ENCODE data around the gene SENP1. TPM values are rescaled to one million over a fixed set of nuclear protein-coding genes. Genes with fewer than 3 reads are reported as not detected.

Gene SENP1
- total RNA-seq, 2 donors from 2014 or later = 11.5 to 49.6 TPM

GRCh38 chr12:48045965-48046518, 59.8 kb downstream of the SENP1 start:
- Histone ChIP-seq H3K4me3 (no peak overlapping the region), H3K27me3 (replicated peaks; ENCODE audit: insufficient read depth) (no peaks in the 10 kb centered on the region), H3K4me1 (replicated peaks) (no peaks in the 10 kb centered on the region), H3K9me3 (no peaks in the 10 kb centered on the region), H3K27ac (no peak overlapping the region), H3K36me3 (no peaks in the 10 kb centered on the region)
- intact Hi-C loops (cut with DNase I) = no loop called here
- 87% methylated on average over 2 of the region's 2 CpGs for WGBS
- TF ChIP-seq POLR2A (IDR thresholded peaks at IDR 0.05) (no peak), POLR2AphosphoS5 (IDR thresholded peaks at IDR 0.05) (no peak)
- TF ChIP-seq, protein P1, sequence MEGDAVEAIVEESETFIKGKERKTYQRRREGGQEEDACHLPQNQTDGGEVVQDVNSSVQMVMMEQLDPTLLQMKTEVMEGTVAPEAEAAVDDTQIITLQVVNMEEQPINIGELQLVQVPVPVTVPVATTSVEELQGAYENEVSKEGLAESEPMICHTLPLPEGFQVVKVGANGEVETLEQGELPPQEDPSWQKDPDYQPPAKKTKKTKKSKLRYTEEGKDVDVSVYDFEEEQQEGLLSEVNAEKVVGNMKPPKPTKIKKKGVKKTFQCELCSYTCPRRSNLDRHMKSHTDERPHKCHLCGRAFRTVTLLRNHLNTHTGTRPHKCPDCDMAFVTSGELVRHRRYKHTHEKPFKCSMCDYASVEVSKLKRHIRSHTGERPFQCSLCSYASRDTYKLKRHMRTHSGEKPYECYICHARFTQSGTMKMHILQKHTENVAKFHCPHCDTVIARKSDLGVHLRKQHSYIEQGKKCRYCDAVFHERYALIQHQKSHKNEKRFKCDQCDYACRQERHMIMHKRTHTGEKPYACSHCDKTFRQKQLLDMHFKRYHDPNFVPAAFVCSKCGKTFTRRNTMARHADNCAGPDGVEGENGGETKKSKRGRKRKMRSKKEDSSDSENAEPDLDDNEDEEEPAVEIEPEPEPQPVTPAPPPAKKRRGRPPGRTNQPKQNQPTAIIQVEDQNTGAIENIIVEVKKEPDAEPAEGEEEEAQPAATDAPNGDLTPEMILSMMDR (IDR thresholded peaks at IDR 0.05) = no peak
- no peak for DNase-seq (ENCODE audit: low spot score)

GRCh38 chr12:48045061-48045846, 60.6 kb downstream of the SENP1 start:
- Histone ChIP-seq H3K27me3 (replicated peaks; ENCODE audit: insufficient read depth) (no peaks in the 10 kb centered on the region), H3K4me3 (no peak overlapping the region), H3K36me3 (no peaks in the 10 kb centered on the region), H3K9me3 (no peaks in the 10 kb centered on the region), H3K4me1 (replicated peaks) (no peaks in the 10 kb centered on the region), H3K27ac (no peak overlapping the region)
- no peak for TF ChIP-seq POLR2A (IDR thresholded peaks at IDR 0.05)
- TF ChIP-seq POLR2AphosphoS5 (IDR thresholded peaks at IDR 0.05) = no peak
- TF ChIP-seq, protein P1 (IDR thresholded peaks at IDR 0.05) = no peak
- intact Hi-C loops (cut with DNase I) = no loop called here
- DNase-seq (ENCODE audit: low spot score) = no peak
- 96% methylated on average over 6 of the region's 6 CpGs for WGBS

- no peak overlapping the region for H3K27ac ChIP-seq
- H3K9me3 ChIP-seq = no peaks in the 10 kb centered on the region
- H3K4me1 ChIP-seq (replicated peaks) = no peaks in the 10 kb centered on the region
- 88% methylated on average over 7 of the region's 7 CpGs for WGBS
- intact Hi-C loops (cut with DNase I) = no loop called here
- H3K36me3 ChIP-seq = no peaks in the 10 kb centered on the region
- no peaks in the 10 kb centered on the region for H3K27me3 ChIP-seq (replicated peaks; ENCODE audit: insufficient read depth)
- no peak for DNase-seq (ENCODE audit: low spot score)
- no peak overlapping the region for H3K4me3 ChIP-seq
- TF ChIP-seq, protein P1 (IDR thresholded peaks at IDR 0.05) = no peak
- TF ChIP-seq POLR2AphosphoS5 (IDR thresholded peaks at IDR 0.05) = no peak
- no peak for TF ChIP-seq POLR2A (IDR thresholded peaks at IDR 0.05)
These were observed 61.5 kb downstream of the SENP1 start for GRCh38 chr12:48044396-48044795.

DNA sequence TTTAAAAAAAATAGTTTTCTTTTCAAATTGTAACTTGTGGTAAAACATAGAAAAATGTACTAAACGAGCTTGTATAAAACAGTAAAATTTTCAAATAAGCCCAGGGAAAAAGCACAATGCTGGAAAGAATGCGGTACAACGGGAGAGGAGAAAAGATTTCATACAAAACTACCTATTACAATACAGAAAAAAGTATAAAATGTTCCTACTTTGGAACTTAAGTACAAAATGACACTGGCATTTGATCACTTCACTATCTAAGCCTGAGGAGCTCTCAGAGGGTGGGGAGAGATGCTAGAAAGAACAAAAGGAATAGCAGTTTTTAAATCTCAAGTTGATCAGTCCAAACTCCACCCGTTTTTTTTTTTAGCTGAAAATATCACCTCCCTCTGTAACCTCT, 62.1 kb downstream of the SENP1 start:
- no peak for DNase-seq (ENCODE audit: low spot score)
- Histone ChIP-seq H3K36me3 (no peaks in the 10 kb centered on the region), H3K4me1 (replicated peaks) (no peaks in the 10 kb centered on the region), H3K27ac (no peak overlapping the region), H3K9me3 (no peaks in the 10 kb centered on the region), H3K27me3 (replicated peaks; ENCODE audit: insufficient read depth) (no peaks in the 10 kb centered on the region), H3K4me3 (no peak overlapping the region)
- intact Hi-C loops (cut with DNase I) = no loop called here
- WGBS = 70% methylated on average over 4 of the region's 4 CpGs
- TF ChIP-seq POLR2AphosphoS5 (IDR thresholded peaks at IDR 0.05) (no peak), POLR2A (IDR thresholded peaks at IDR 0.05) (no peak)
- TF ChIP-seq, protein P1 (IDR thresholded peaks at IDR 0.05) = no peak

Data from prostate gland (tissue), 2 donors.